Measurements from ENCODE around the gene CSF3R. TPM values are rescaled to one million over a fixed set of nuclear protein-coding genes. Genes with fewer than 3 reads are reported as not detected.

Gene CSF3R
- total RNA-seq, 1 donor from 2014 or later = 3.8 TPM

GRCh38 chr1:36457691-36458090 is 25.0 kb downstream of the CSF3R start:
- H3K4me3 ChIP-seq = no peak overlapping the region
- H3K36me3 ChIP-seq = peaks cover 73% of the 10 kb centered on the region
- intact Hi-C loops (cut with micrococcal nuclease) = no loop called here
- H3K4me1 ChIP-seq = peaks cover 9% of the 10 kb centered on the region
- DNase-seq = no peak
- no peak for TF ChIP-seq CTCF (IDR thresholded peaks at IDR 0.05; ENCODE audit: borderline replicate concordance)
- no peaks in the 10 kb centered on the region for H3K9me3 ChIP-seq (replicated peaks)
- H3K27ac ChIP-seq (replicated peaks) = no peak overlapping the region
- no peaks in the 10 kb centered on the region for H3K27me3 ChIP-seq (ENCODE audit: low read depth)

GRCh38 chr1:36456391-36456928 is 26.3 kb downstream of the CSF3R start:
- no peak overlapping the region for H3K4me3 ChIP-seq
- intact Hi-C loops (cut with micrococcal nuclease) = no loop called here
- no peak overlapping the region for H3K27ac ChIP-seq (replicated peaks)
- H3K9me3 ChIP-seq (replicated peaks) = no peaks in the 10 kb centered on the region
- no peak for TF ChIP-seq CTCF (IDR thresholded peaks at IDR 0.05; ENCODE audit: borderline replicate concordance)
- DNase-seq = no peak
- H3K36me3 ChIP-seq = peaks cover 65% of the 10 kb centered on the region
- H3K27me3 ChIP-seq (ENCODE audit: low read depth) = no peaks in the 10 kb centered on the region
- H3K4me1 ChIP-seq = peaks cover under 1% of the 10 kb centered on the region

DNA sequence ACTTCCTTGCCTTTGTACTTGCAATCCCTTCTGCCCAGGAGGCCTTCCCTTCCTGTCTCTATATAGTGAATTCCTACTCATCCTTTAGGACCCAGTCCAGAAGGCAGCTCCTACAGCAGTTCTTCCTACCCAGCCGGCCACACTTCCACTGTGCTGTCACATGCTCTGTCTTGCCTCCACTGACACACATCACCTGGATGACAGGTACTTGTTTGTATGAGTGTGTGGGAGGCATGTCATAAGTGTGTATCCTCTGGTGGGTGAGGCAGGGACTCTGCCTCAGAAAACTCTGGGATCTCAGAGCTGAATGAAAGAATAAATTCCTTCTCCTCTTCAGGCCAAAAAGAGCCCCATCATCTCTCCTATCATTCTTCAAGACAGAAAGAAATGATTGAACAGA is 27.3 kb downstream of the CSF3R start:
- TF ChIP-seq CTCF (IDR thresholded peaks at IDR 0.05; ENCODE audit: borderline replicate concordance) = no peak
- Histone ChIP-seq H3K36me3 (peaks cover 54% of the 10 kb centered on the region), H3K9me3 (replicated peaks) (no peaks in the 10 kb centered on the region), H3K4me1 (peaks cover 10% of the 10 kb centered on the region), H3K4me3 (no peak overlapping the region), H3K27ac (replicated peaks) (no peak overlapping the region), H3K27me3 (ENCODE audit: low read depth) (no peaks in the 10 kb centered on the region)
- intact Hi-C loops (cut with micrococcal nuclease) = no loop called here
- DNase-seq = no peak

DNA sequence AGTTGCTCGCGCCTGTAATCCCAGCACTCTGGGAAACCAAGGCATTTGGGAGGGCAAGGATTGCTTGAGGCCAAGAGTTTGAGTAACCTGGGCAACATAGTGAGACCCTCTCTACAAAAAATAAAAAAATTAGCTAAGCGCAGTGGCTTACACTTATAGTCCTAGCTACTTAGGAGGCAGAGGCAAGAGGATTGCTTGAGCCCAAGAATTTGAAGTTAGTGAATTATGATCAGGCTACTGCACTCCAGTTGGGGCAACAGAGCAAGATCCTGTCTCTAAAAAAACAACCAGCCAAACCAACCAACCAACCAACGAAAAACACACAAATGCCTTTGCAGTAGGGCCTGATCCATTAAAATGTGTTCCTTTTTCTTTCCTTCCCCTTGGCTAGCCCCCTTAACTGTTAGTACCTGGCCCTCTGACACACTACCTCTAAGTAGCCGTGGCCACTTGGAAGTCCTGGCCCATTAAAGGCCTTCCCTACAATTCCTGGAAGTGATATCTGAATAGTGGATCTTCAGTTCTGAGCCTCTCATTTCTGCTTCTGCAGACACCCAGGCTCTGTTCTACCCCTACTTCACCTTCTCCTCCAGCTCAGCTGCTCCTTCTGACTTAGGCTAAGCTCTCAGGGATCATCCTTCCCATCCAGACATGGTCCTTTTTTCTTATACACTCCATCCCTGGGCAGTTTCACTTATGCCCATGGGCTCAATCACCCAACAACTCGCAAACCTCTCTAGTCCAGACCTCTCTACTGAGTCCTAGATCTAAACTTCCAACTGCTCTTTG is 28.9 kb downstream of the CSF3R start:
- Histone ChIP-seq H3K4me1 (peaks cover 24% of the 10 kb centered on the region), H3K27me3 (ENCODE audit: low read depth) (no peaks in the 10 kb centered on the region), H3K27ac (replicated peaks) (no peak overlapping the region), H3K36me3 (peaks cover 40% of the 10 kb centered on the region), H3K4me3 (no peak overlapping the region), H3K9me3 (replicated peaks) (no peaks in the 10 kb centered on the region)
- DNase-seq = no peak
- intact Hi-C loops (cut with micrococcal nuclease) = no loop called here
- TF ChIP-seq CTCF (IDR thresholded peaks at IDR 0.05; ENCODE audit: borderline replicate concordance) = no peak

DNA sequence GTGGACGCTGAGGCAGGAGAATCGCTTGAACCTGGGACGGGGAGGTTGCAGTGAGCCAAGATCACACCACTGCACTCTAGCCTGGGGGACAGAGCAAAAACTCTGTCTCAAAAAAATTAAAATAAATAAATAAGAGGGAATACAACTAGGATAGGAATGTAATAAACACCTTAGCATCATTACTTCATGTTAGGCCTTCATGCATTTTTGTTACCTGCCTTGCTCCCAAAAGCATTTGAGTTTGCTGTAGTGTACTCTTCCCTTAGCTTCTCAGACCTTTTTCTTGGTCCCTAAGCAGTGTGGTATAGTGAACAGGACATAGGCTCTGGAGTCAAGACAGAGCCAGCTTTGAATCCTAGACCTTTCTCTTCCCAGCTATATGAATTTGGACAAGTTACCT is 29.7 kb downstream of the CSF3R start:
- no peak overlapping the region for H3K27ac ChIP-seq (replicated peaks)
- peaks cover 33% of the 10 kb centered on the region for H3K36me3 ChIP-seq
- DNase-seq = no peak
- H3K27me3 ChIP-seq (ENCODE audit: low read depth) = no peaks in the 10 kb centered on the region
- H3K4me1 ChIP-seq = peaks cover 24% of the 10 kb centered on the region
- TF ChIP-seq CTCF (IDR thresholded peaks at IDR 0.05; ENCODE audit: borderline replicate concordance) = no peak
- H3K9me3 ChIP-seq (replicated peaks) = no peaks in the 10 kb centered on the region
- intact Hi-C loops (cut with micrococcal nuclease) = no loop called here
- no peak overlapping the region for H3K4me3 ChIP-seq

Measured in left ventricle myocardium inferior (tissue), 1 donor.